AG04450 (cell line): ENCODE measurements around the gene AMHR2. TPM values are rescaled to one million over a fixed set of nuclear protein-coding genes. Genes with fewer than 3 reads are reported as not detected.
"Not testable (repeated sequence)": the region's sequence is repeated elsewhere in the genome, so short reads cannot be mapped to it uniquely, and the experiment has no call there.

Experiments
- CTCF ChIA-PET: fragments of 300-600, 350-600 bp; formaldehyde crosslinking; extraction: SDS; loops from one replicate; lab custom pipeline; 2022; ENCODE audit warnings: antibody characterized with exemption, inconsistent platforms; lab: Charles Lee
- POLR2A ChIA-PET: fragments of 350-600 bp; formaldehyde crosslinking; extraction: SDS; loops from one replicate; lab custom pipeline; 2021; ENCODE audit warnings: antibody characterized with exemption, inconsistent platforms; lab: Yijun Ruan, JAX
- DNase-seq: peaks from one replicate; pipeline ENCODE4 v3.0.0-alpha.2; 2011; ENCODE audit warnings: low read depth, low spot score
- H3K27ac ChIP-seq: one replicate; pipeline ENCODE4 v1.5.1; 2012; ENCODE audit warnings: low read depth, low read length, control low read depth
- H3K27me3 ChIP-seq: one replicate; pipeline ENCODE4 v1.6.0; 2012; ENCODE audit warnings: low read length; ENCODE audit not compliant: control insufficient read depth, insufficient read depth
- H3K4me3 ChIP-seq: 2 replicates; pipeline ENCODE4 v1.5.1; 2011; ENCODE audit warnings: mild to moderate bottlenecking, low read depth, low read length, control low read depth
- H3K9me3 ChIP-seq: 2 replicates; pipeline ENCODE4 v1.5.1; 2012; ENCODE audit warnings: low read length; ENCODE audit not compliant: control insufficient read depth, insufficient read depth
- polyA plus RNA-seq: library from polyadenylated mRNA; depleted of rRNA; stranded (reverse); fragments of >200 nt; gene quantifications from 2 replicates; pipeline ENCODE4 v1.2.3, GENCODE V29; 2011
- TF ChIP-seq, protein P1 (sequence below): IDR thresholded peaks from 2 replicates; pipeline ENCODE4 v1.5.1; 2011; ENCODE audit warnings: low read depth, low read length, control low read depth, inconsistent platforms

AMHR2 gene
- polyA plus RNA-seq, 1 experiment, result not detected

GRCh38 chr12:53399896-53400295 lies 23.8 kb upstream of the AMHR2 start:
- POLR2A ChIA-PET, result interaction anchor here (1.0 kb wide), 1 partner anchor 21 kb away, joined by 3 read pairs; no protein-coding TSS in a partner anchor
- DNase-seq, result no peak
- TF ChIP-seq, protein P1, sequence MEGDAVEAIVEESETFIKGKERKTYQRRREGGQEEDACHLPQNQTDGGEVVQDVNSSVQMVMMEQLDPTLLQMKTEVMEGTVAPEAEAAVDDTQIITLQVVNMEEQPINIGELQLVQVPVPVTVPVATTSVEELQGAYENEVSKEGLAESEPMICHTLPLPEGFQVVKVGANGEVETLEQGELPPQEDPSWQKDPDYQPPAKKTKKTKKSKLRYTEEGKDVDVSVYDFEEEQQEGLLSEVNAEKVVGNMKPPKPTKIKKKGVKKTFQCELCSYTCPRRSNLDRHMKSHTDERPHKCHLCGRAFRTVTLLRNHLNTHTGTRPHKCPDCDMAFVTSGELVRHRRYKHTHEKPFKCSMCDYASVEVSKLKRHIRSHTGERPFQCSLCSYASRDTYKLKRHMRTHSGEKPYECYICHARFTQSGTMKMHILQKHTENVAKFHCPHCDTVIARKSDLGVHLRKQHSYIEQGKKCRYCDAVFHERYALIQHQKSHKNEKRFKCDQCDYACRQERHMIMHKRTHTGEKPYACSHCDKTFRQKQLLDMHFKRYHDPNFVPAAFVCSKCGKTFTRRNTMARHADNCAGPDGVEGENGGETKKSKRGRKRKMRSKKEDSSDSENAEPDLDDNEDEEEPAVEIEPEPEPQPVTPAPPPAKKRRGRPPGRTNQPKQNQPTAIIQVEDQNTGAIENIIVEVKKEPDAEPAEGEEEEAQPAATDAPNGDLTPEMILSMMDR, result no peak
- Histone ChIP-seq H3K4me3 (no peak overlapping the region), H3K27ac (no peak overlapping the region), H3K27me3 (no peaks in the 10 kb centered on the region), H3K9me3 (no peaks in the 10 kb centered on the region)
- CTCF ChIA-PET, result interaction anchor here (1.7 kb wide), 1 partner anchor 21 kb away, joined by 5 read pairs; no protein-coding TSS in a partner anchor

- DNase-seq, H3K9me3 ChIP-seq, H3K27ac ChIP-seq, H3K27me3 ChIP-seq, POLR2A ChIA-PET, H3K4me3 ChIP-seq: not testable (repeated sequence)
- CTCF ChIA-PET, result interaction anchor here (1.2 kb wide), 1 partner anchor 19 kb away, joined by 6 read pairs; no protein-coding TSS in a partner anchor
These were observed 21.3 kb upstream of the AMHR2 start for GRCh38 chr12:53402351-53402750.

DNA sequence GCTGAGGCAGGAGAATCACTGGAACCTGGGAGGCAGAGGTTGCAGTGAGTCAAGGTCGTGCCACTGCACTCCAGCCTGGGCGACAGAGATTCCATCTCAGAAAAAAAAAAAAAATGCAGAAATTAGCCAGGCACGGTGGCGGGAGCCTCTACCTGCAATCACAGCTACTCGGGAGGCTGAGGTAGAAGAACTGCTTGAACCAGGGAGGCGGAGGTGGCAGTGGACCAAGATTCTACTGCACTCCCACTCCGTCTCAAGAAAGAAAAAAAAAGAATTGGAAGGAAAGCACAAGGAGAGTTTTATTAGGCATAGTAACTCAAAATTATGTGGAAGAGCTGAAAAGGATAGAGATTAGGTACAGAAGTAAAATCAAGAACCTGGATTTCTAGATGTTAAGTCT lies 20.8 kb upstream of the AMHR2 start:
- ChIA-PET POLR2A (interaction anchor here (0.6 to 1.2 kb wide), 3 partner anchors 10 to 71 kb away, joined by 3 to 6 read pairs (median 4); no protein-coding TSS in a partner anchor), CTCF (interaction anchor here (2.5 kb wide), 1 partner anchor 51 kb away, joined by 12 read pairs; no protein-coding TSS in a partner anchor)
- H3K27me3 ChIP-seq, result no peaks in the 10 kb centered on the region
- no peak overlapping the region for H3K27ac ChIP-seq
- TF ChIP-seq, protein P1, result no peak
- H3K4me3 ChIP-seq, result no peak overlapping the region
- no peaks in the 10 kb centered on the region for H3K9me3 ChIP-seq
- DNase-seq, result no peak

DNA sequence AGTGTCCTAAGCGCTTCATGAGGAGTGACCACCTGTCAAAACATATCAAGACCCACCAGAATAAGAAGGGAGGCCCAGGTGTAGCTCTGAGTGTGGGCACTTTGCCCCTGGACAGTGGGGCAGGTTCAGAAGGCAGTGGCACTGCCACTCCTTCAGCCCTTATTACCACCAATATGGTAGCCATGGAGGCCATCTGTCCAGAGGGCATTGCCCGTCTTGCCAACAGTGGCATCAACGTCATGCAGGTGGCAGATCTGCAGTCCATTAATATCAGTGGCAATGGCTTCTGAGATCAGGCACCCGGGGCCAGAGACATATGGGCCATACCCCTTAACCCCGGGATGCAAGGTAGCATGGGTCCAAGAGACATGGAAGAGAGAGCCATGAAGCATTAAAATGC lies 12.7 kb upstream of the AMHR2 start:
- POLR2A ChIA-PET, result interaction anchor here (0.6 kb wide), 1 partner anchor 471 kb away, joined by 3 read pairs; no protein-coding TSS in a partner anchor
- Histone ChIP-seq H3K9me3 (no peaks in the 10 kb centered on the region), H3K27me3 (no peaks in the 10 kb centered on the region), H3K27ac (no peak overlapping the region), H3K4me3 (no peak overlapping the region)
- TF ChIP-seq, protein P1, result no peak
- no peak for DNase-seq
- CTCF ChIA-PET, result interaction anchor here (0.6 to 3.5 kb wide), 4 partner anchors 11 to 1217 kb away, joined by 4 to 16 read pairs (median 6); no protein-coding TSS in a partner anchor

DNA sequence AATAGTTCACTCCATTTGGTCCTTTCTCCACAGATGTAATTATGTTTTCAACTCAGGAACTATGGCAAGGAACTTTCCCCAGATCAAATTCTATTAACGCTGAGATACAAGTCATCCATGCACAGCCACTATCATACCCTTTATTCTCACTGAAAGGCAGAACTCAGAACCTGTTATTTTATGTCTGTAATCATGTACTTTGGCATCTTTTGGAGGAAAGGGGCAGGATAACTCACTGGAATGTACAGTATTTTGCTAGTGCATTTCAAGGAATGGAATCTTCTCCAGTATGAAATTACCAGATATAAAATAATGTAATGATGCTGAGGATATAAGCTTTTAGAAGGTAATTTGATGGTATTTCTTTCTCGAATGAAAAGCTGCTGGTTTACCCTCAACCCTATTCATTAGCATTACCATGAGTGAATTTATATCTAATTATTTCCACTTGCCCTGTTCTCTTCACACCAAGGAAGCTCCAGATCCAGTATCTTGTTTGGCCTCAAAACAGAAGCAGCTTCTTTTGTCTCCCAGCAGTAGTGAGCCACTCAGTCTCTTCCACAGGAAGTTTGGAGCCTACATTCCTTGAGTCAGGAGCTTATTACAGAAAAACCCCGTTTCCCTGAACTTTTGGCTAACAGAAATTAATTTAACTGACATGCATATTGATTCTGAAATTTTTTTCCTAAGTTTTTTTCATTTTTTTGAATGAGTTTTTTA lies 10.0 kb upstream of the AMHR2 start:
- Histone ChIP-seq H3K9me3 (no peaks in the 10 kb centered on the region), H3K27me3 (no peaks in the 10 kb centered on the region), H3K4me3 (no peak overlapping the region), H3K27ac (no peak overlapping the region)
- TF ChIP-seq, protein P1, result no peak
- no peak for DNase-seq
- ChIA-PET POLR2A (no interaction called here), CTCF (interaction anchor here (2.5 to 2.8 kb wide), 2 partner anchors 61 to 68 kb away, joined by 16 to 25 read pairs; no protein-coding TSS in a partner anchor)
